Measurements from ENCODE around the gene GHRL. TPM values are rescaled to one million over a fixed set of nuclear protein-coding genes. Genes with fewer than 3 reads are reported as not detected.

GHRL gene
- polyA plus RNA-seq, 3 donors, result 2.4 to 4.0 (median 2.7) TPM

GRCh38 chr3:10328460-10329071, 35.8 kb upstream of the GHRL start:
- DNase-seq (ENCODE audit: low read depth in 3 of 3, low spot score in 2 of 3), result no peak

GRCh38 chr3:10327592-10327991, 34.8 kb upstream of the GHRL start:
- no peak for DNase-seq (ENCODE audit: low read depth in 3 of 3, low spot score in 2 of 3)

- DNase-seq (ENCODE audit: low read depth in 3 of 3, low spot score in 2 of 3), result no peak
Observed at GRCh38 chr3:10322352-10322710, 29.6 kb upstream of the GHRL start.

- no peak for DNase-seq (ENCODE audit: low read depth in 3 of 3, low spot score in 2 of 3)
Observed at GRCh38 chr3:10321630-10322351, 29.0 kb upstream of the GHRL start.

GRCh38 chr3:10320320-10320677, 27.6 kb upstream of the GHRL start:
- DNase-seq (ENCODE audit: low read depth in 3 of 3, low spot score in 2 of 3), result no peak

GRCh38 chr3:10319804-10320203, 27.1 kb upstream of the GHRL start:
- no peak for DNase-seq (ENCODE audit: low read depth in 3 of 3, low spot score in 2 of 3)

- DNase-seq (ENCODE audit: low read depth in 3 of 3, low spot score in 2 of 3), result no peak
Observed at GRCh38 chr3:10319251-10319650, 26.5 kb upstream of the GHRL start.

GRCh38 chr3:10317961-10318350, 25.2 kb upstream of the GHRL start:
- DNase-seq (ENCODE audit: low read depth in 3 of 3, low spot score in 2 of 3), result no peak

- DNase-seq (ENCODE audit: low read depth in 3 of 3, low spot score in 2 of 3), result no peak
Observed at GRCh38 chr3:10317311-10317960, 24.7 kb upstream of the GHRL start.

GRCh38 chr3:10315771-10316344, 23.1 kb upstream of the GHRL start:
- no peak for DNase-seq (ENCODE audit: low read depth in 3 of 3, low spot score in 2 of 3)

- DNase-seq (ENCODE audit: low read depth in 3 of 3, low spot score in 2 of 3), result no peak
Observed at GRCh38 chr3:10315101-10315500, 22.4 kb upstream of the GHRL start.

GRCh38 chr3:10312861-10313260, 20.1 kb upstream of the GHRL start:
- DNase-seq (ENCODE audit: low read depth in 3 of 3, low spot score in 2 of 3), result no peak

GRCh38 chr3:10312391-10312790, 19.6 kb upstream of the GHRL start:
- no peak for DNase-seq (ENCODE audit: low read depth in 3 of 3, low spot score in 2 of 3)

- no peak for DNase-seq (ENCODE audit: low read depth in 3 of 3, low spot score in 2 of 3)
Observed at GRCh38 chr3:10311710-10312109, 19.0 kb upstream of the GHRL start.

- no peak for DNase-seq (ENCODE audit: low read depth in 3 of 3, low spot score in 2 of 3)
Observed at GRCh38 chr3:10310578-10310977, 17.8 kb upstream of the GHRL start.

- no peak for DNase-seq (ENCODE audit: low read depth in 3 of 3, low spot score in 2 of 3)
Observed at GRCh38 chr3:10309736-10310135, 17.0 kb upstream of the GHRL start.

GRCh38 chr3:10308678-10309077, 15.9 kb upstream of the GHRL start:
- no peak for DNase-seq (ENCODE audit: low read depth in 3 of 3, low spot score in 2 of 3)

GRCh38 chr3:10306156-10306555, 13.4 kb upstream of the GHRL start:
- DNase-seq (ENCODE audit: low read depth in 3 of 3, low spot score in 2 of 3), result no peak

- DNase-seq (ENCODE audit: low read depth in 3 of 3, low spot score in 2 of 3), result no peak
Observed at GRCh38 chr3:10305331-10305902, 12.7 kb upstream of the GHRL start.

GRCh38 chr3:10304905-10305304, 12.2 kb upstream of the GHRL start:
- DNase-seq (ENCODE audit: low read depth in 3 of 3, low spot score in 2 of 3), result no peak

- DNase-seq (ENCODE audit: low read depth in 3 of 3, low spot score in 2 of 3), result no peak
Observed at GRCh38 chr3:10303785-10304184, 11.0 kb upstream of the GHRL start.

- no peak for DNase-seq (ENCODE audit: low read depth in 3 of 3, low spot score in 2 of 3)
Observed at GRCh38 chr3:10303105-10303504, 10.4 kb upstream of the GHRL start.

Measured in right renal cortex interstitium (tissue), 3 donors.